AG04449 (cell line): ENCODE results near the gene CCL13.

Experiments
- CTCF ChIA-PET: fragments of 350-600 bp; formaldehyde crosslinking; extraction: SDS; loops from one replicate; lab custom pipeline; 2021; ENCODE audit warnings: antibody characterized with exemption; lab: Yijun Ruan, JAX
- POLR2A ChIA-PET: fragments of 400-600, 350-600 bp; formaldehyde crosslinking; extraction: SDS; loops from one replicate; lab custom pipeline; 2020; ENCODE audit warnings: antibody characterized with exemption, inconsistent platforms; lab: Yijun Ruan, JAX
- DNase-seq: peaks from one replicate; pipeline ENCODE4 v3.0.0-alpha.2; 2010; ENCODE audit warnings: low read depth, low spot score
- H3K4me3 ChIP-seq: 2 replicates; pipeline ENCODE4 v1.5.1; 2011; ENCODE audit warnings: low read depth, mild to moderate bottlenecking, control low read depth, low read length
- CTCF ChIP-seq: IDR thresholded peaks from one replicate; pipeline ENCODE4 v1.5.1; 2011; ENCODE audit warnings: mild to moderate bottlenecking, moderate library complexity, low read length, control low read depth, inconsistent platforms; ENCODE audit not compliant: insufficient read depth; ENCODE audit errors: missing control alignments

Gene CCL13

GRCh38 chr17:34339138-34339770, 17.0 kb upstream of the CCL13 start:
- no peak for TF ChIP-seq CTCF
- DNase-seq = no peak
- POLR2A ChIA-PET = no interaction called here
- H3K4me3 ChIP-seq = no peak overlapping the region
- CTCF ChIA-PET = interaction anchor here (1.0 to 3.1 kb wide), 2 partner anchors 22 to 139 kb away, joined by 4 to 22 read pairs; no protein-coding TSS in a partner anchor

- no peak overlapping the region for H3K4me3 ChIP-seq
- ChIA-PET POLR2A (no interaction called here), CTCF (interaction anchor here (1.0 to 1.5 kb wide), 2 partner anchors 19 to 171 kb away, joined by 3 to 4 read pairs; no protein-coding TSS in a partner anchor)
- no peak for TF ChIP-seq CTCF
- DNase-seq = no peak
These were observed 14.4 kb upstream of the CCL13 start for GRCh38 chr17:34341916-34342315.

GRCh38 chr17:34347063-34347462, 9.2 kb upstream of the CCL13 start:
- CTCF ChIA-PET = interaction anchor here (1.0 to 2.7 kb wide), 2 partner anchors 14 to 18 kb away, joined by 3 to 10 read pairs; no protein-coding TSS in a partner anchor
- no peak for TF ChIP-seq CTCF
- POLR2A ChIA-PET = no interaction called here

GRCh38 chr17:34349751-34350150, 6.5 kb upstream of the CCL13 start:
- no peak for TF ChIP-seq CTCF
- no peak overlapping the region for H3K4me3 ChIP-seq
- ChIA-PET CTCF (interaction anchor here (1.5 to 1.8 kb wide), 3 partner anchors 12 to 149 kb away, joined by 4 to 19 read pairs (median 6); partner anchors contain the start of gene CCL1), POLR2A (no interaction called here)
- DNase-seq = no peak

More at GRCh38 chr17:34347063-34347462, 9.2 kb upstream of the CCL13 start:
- H3K4me3 ChIP-seq = no peak overlapping the region
- DNase-seq = no peak

- POLR2A ChIA-PET = no interaction called here
- CTCF ChIA-PET = interaction anchor here (1.5 to 1.8 kb wide), 2 partner anchors 10 to 151 kb away, joined by 6 to 19 read pairs; partner anchors contain the start of gene CCL1
- no peak for TF ChIP-seq CTCF
These were observed 5.2 kb upstream of the CCL13 start for GRCh38 chr17:34351096-34351495.

GRCh38 chr17:34352191-34352590, 4.1 kb upstream of the CCL13 start:
- ChIA-PET CTCF (interaction anchor here (1.0 to 14.0 kb wide), 3 partner anchors 9 to 149 kb away, joined by 5 to 811 read pairs (median 15); no protein-coding TSS in a partner anchor), POLR2A (no interaction called here)
- no peak overlapping the region for H3K4me3 ChIP-seq
- TF ChIP-seq CTCF = no peak
- no peak for DNase-seq

More at GRCh38 chr17:34351096-34351495, 5.2 kb upstream of the CCL13 start:
- no peak overlapping the region for H3K4me3 ChIP-seq
- no peak for DNase-seq
